Mucosa of gallbladder (tissue), 1 donor: ENCODE measurements around the gene NUP98. TPM values are rescaled to one million over a fixed set of nuclear protein-coding genes. Genes with fewer than 3 reads are reported as not detected.
"Not testable (repeated sequence)": the region's sequence is repeated elsewhere in the genome, so short reads cannot be mapped to it uniquely, and the experiment has no call there.

Experiments used
- DNase-seq: peaks from one replicate; pipeline ENCODE4 v3.0.0-alpha.2; 2020; ENCODE audit warnings: low spot score
- total RNA-seq: library from RNA; stranded (reverse); gene quantifications from one replicate; pipeline ENCODE4 v1.2.1, GENCODE V29; 2021
- donor health status: DM: no; HTN: no; CAD: no.

Gene NUP98
- total RNA-seq, 1 donor from 2014 or later, result 60.1 TPM

DNA sequence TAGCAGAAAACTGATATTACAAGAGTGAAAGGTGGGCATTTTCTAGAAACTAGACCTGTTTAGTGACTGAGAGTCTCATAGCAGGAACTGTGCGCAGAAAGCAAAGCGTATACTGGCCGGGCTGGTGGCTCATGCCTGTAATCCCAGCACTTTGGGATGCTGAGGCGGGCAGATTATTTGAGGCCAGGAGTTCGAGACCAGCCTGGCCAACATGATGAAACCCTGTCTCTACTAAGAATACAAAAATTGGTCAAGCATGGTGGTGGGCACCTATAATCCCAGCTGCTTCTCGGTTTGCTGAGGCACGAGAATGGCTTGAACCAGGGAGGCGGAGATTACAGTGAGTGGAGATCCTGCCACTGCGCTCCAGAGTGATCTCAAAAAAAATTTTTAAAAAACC, 1.8 kb upstream of the NUP98 start:
- no peak for DNase-seq

DNA sequence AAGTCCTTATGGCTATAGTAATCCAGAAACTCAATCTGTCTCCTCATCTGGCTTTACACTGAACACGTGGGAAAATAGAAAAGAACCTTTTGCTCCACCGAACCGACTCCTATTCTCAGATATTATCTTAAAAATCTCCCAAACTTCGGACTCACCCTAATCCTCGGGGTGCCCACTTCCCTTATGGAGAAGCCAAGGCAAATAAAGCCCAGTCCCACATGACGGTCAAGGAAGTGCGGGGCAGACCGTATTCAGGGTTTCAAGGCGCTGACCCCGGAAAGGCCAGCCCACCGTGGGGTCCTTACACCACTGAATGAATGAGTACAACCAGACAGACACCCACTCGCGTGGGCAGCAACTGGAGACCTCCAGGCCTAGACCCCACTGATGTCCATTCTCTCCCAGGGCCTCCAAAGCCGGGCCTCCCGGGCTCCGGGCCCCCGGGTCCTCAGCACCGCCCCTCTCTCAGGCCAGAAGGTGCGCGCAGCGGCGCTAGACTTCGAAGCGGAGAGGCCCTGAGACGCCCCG, 489 bp downstream of the NUP98 start:
- DNase-seq, result no peak

DNA sequence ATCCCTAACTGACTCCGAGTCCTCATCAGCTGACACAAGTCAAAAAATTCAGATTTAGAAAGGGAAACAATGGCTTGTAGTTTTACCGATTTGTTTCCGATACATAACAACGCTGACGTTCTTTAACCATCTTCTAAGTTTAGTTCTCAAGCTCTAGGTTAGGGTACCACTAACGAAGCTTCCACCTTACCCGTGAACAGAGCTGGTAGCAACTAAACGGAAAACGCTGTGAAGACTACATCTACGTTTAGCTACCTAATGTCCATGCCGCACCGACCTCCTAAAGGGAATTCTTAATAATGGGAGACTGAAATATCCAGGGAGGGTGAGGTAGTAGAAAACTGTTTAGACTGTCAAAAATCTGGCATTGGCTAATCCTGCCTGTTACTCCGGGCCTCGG, 1.0 kb downstream of the NUP98 start:
- no peak for DNase-seq

DNA sequence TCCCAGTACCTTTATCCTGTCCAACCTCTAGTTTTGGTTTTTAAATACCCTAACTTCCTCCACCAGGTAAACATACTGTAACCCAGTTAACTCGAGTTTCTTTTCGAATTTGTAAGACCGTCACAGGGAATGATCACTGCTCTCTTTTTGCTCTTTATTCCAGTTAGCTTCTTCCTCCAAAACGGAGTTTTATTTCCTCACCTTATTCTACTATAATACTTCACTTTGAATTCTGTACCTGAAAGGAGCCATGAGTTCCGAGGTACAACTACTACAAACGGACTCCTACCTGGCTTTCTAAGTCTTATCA, 1.4 kb downstream of the NUP98 start:
- DNase-seq, result no peak

DNA sequence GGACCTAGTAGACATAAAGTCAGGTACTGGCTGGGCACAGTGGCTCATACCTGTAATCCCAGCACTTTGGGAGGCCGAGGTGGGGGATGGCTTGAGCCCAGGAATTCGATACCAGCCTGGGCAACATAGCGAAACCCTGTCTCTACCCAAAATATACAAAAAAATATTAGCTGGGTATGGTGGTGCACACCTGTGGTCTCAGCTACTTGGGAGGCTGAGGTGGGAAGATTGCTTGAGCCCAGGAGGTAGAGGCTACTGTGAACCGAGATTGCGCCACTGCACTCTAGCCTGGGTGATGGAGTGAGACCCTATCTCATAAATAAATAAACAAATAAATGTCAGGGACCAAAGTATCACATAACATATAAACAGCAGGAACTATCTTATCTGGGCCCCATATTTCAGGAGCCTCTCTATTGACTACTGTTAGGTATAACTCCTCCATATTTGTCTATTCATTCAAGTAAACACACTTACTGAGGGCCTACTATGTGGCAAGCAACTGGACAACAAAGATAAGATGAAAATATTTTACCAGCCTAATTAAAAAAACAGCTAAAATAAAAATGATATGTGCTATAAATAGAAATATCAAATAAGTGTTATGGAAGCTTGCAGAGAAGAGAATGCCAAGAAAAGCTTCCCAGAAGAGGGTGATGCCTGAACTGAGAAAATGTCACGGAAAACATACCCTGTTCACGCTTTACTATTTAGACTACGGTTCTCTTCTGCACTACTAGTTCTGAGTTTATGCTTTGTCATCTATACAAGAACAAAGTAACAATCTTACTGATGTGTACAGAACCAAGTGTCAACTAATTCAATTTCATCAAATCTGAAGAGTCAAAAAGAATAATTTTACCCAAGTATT, 2.0 kb downstream of the NUP98 start:
- no peak for DNase-seq

DNA sequence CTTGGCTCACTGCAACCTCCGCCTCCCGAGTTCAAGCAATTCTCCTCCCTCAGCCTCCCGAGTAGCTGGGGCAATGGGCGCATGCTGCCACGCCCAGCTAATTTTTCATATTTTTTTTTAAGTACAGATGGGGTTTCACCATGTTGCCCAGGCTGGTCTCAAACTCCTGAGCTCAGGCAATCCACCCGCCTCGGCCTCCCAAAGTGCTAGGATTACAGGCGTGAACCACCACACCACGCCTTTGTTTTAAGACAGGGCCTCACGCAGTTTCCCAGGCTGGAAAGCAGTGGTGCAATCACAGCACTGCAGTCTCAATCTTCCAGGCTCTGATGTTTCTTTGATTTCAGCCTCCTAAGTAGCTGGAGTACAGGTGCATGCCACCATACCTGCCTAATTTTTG, 3.0 kb downstream of the NUP98 start:
- DNase-seq, result not testable (repeated sequence)

DNA sequence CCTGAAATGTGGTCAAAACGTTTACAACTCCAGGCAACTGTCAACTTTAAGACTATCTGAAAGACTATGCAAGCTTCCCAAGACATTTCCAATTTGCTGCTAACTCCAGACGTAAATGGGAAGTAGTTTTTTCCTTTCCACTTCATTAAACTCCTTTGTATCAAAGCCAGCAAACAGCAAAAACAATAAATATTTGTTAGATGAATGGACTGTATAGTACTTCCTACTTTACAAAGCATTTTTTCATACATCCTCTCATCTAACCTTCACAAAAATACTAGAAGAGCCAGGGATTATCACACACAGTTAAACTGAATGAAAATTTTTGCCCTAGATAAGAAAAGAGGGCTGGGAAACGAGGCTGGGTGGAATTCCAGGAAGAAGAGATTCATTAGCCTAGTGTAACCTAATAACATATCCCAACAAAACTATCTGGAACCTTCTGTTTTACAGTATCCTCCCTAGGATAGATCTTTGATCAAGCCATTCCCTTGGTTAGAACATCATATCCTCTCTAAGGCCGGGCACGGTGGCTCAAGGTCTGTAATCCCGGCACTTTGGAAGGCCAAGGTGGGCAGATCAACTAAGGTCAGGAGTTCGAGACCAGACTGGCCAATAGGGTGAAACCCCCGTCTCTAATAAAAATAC, 10.4 kb downstream of the NUP98 start:
- no peak for DNase-seq

DNA sequence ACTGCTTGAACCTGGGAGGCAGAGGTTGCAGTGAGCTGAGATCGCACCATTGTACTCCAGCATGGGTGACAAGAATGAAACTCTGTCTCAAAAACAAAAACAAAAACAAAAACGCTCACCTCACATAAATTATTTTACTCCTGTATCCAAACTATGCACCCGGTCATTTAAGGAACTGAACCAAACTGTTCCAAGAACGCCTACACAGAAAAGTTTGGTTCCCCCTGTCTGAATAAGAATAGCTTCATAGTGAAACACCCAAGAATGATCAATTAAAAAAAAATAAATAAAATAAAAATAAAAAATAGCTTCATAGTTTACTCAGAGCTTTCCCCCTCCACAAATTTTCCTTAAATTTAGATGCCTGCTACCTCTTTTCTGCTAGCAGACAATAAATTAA, 13.7 kb downstream of the NUP98 start:
- DNase-seq, result no peak

DNA sequence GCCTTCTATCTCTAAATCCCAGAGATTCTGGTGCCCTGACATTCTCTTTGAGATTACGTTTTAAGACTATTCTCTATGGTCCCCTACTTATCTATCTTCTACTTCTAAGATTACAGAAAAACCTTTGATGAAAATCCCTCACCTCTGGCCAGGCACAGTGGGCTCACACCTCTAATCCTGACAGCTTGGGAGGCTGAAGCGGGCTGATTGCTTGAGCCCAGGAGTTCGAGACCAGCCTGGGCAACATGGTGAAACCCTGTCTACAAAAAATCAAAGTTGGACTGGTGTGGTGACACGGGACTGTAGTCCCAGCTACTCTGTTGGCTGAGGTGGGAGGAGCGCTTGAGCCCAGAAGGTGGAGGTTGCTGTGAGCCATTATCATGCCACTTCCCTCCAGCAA, 14.4 kb downstream of the NUP98 start:
- no peak for DNase-seq

DNA sequence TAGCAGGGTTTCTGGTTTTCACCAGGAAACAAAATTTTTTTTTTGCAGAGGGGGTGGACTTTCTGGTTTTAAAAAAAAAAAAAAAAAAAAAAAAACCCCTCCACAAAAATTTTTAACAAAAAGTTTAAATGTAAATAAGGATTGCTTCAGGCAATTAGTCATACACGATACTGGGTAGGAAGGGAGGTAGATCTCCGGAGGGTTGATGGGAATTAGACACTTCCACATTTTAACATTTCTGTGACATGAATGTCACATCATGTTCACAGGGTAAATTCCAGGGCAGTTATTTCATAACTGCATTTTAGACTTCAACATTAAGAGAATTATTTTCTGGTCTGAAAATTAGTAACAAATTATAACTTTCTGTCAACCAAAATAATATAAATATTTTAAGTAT, 15.9 kb downstream of the NUP98 start:
- no peak for DNase-seq

DNA sequence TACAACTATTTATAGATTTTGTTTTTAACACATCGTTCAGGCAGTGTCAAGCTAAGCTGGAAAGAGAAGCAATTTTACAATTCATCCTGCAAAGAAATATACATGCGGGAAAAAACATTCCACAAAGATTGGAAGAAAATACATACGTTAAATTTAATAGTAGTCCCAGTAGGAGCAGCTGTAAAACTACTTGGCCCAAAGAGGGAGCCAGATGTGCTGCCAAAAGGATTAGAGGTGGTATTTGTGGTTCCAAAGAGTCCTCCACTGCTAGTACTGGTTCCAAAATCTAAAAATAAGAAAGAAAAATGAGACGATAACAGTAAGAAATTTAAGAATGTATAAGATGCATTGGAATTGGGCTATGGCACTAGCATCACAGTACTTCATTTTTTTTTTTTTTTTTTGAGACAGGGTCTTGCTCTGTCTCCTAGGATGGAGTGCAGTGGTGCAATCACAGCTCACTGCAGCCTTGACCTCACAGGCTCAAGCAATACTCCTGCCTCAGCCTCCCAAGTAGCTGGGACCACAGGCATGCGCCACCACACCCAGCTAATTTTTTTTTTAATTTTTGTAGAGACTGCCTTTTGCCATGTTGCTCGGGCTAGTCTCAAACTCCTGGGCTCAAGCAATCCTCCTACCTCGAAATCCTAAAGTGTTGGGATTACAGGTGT, 21.5 kb downstream of the NUP98 start:
- no peak for DNase-seq

DNA sequence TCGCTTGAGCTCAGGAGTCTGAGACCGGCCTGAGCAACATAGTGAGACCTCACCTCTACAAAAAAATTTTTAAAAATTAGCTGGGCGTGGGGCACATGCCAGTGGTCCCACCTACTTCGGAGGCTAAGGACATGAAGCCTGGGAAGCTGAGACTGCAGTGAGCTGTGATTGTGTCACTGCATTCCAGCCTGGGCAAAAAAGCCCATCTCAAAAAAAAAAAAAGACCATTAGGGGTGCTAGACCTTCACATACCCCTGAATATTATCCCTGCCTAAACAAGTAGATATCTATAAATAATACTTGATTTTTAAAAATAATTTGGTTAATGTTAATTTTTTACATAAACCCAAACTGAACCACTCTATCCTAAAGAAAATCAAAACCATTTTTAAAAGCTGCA, 24.2 kb downstream of the NUP98 start:
- no peak for DNase-seq

DNA sequence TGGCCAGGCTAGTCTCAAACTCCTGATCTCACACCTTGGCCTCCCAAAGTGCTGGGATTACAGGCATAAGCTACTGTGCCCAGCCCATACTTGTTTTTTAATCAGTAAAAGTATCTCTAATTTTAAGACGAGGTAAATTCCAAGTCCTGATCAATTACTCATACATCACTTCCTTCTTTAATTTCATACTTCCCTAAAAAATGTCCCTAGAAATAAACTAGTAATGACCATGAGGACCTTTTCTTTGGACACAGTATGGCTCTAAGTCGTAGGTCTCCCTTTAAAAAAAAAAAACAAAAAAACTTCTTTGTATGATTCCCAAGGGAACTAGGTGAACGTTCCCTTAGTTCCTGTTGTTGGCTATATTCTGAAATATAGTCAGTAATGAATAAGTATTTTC, 29.8 kb downstream of the NUP98 start:
- no peak for DNase-seq

DNA sequence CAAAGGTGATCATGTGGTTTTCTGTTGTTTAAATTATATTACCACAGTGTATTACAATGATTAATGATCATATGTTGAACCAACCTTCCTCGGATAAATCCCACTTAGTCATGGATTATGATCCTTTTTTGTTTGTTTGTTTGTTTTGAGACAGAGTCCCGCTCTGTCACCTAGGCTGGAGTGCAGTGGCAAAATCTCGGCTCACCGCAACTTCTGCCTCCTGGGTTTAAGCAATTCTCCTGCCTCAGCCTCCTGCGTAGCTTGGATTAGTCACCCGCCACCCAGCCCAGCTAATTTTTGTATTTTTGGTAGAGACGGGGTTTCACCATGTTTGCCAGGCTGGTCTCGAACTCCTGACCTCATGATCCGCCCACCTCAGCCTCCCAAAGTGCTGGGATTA, 30.5 kb downstream of the NUP98 start:
- DNase-seq, result not testable (repeated sequence)

DNA sequence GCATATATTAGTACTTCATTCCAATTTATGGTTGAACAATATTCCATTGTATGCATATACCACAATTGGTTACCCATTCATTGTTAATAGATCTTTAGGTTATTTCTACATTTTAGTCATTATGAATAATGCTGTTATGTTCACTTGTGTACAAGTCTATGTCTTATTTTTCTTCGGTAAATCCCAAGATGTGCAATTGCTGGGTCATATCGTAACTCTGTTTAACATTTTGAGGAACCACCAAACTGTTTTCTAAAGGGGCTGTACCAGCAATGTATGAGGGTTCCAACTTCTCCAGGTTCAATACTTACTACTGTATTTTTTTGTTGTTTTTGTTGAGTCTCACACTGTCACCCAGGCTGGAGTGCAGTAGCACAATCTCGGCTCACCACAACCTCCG, 33.1 kb downstream of the NUP98 start:
- DNase-seq, result no peak

DNA sequence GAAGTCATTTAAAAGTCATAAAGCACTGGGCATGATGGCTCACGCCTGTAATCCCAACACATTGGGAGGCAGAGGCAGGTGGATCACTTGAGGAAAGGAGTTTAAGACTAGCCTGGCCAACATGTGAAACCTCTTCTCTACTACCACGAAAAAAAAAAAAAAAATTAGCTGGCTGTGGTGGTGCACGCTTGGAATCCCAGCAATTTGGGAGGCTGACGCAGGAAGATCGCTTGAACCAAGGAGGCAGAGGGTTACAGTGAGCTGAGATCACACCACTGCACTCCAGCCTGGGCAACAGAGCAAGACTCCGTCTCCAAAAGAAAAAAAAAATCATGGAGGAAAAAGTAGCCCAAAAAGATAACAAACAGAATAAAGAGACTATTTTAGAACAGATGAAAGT, 42.2 kb downstream of the NUP98 start:
- no peak for DNase-seq

DNA sequence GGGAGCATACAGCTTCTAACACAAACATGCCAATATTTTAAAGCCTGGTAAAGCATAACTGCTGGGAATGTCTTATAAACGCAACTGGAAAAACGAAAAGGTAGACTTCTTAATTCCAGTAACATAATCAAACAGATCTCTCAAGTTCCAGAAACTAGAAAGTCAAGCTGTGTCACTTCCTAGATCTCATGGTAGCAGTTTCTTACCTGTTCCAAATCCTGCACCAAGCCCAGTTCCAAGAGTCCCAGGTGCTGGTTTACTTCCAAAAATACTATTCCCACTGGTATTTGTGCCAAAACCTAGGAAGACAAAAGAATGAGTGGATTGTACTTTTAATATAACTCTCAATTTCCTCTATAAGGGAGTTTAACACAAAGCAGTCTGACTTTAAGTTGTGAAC, 44.2 kb downstream of the NUP98 start:
- no peak for DNase-seq

DNA sequence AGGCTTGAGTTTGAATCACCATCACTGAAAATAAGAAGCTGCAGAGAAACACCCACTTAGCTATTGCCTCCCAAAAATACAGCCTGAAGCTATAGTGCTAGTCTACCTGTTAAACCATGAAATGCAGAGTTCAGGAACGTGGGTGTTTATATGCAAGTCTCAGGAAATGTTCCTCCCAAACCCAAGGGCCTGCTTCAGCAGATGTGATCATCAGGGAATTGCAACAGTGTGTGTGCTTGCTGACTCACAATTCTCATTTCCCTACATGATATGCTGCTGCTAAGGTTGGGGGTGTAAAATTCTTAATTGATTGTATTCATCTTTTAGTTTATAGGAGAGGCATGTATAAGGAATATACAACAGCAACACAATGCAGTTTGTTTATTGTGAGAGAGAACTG, 49.6 kb downstream of the NUP98 start:
- no peak for DNase-seq

DNA sequence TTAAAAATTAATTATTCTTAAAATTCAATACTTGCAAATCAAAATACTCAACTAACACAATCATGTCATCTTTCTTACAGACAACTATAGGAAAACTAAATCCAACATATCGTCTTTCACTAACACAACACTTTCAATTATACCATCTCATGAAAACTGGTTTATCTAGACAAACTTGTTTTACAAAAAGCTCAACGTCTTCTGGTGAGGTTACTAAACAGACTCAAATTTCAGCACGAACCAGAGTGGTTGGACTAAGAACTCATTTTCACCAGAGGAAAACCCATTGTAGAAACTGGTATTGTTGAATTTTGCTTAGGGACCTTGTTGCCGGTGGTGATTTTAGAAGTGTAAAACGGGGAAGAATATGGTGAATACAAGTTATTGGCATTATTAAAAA, 52.2 kb downstream of the NUP98 start:
- no peak for DNase-seq

DNA sequence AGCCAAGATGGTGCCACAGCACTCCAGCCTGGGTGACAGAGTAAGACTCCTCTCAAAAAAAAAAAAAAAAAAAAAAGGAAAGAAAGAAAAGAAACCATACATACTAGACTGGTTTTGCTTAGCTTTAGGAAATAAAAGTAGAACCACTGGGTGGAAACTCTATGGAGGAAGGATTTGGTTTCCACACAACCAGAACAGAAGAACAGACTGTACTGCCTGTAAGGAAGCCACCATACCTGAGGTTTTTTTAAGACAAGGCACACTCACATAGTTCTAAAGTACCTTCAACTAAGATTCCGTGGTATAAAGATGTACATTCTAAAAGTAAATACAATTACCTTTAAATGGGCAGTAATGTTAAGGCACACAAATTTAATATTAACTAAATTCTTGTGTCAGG, 58.6 kb downstream of the NUP98 start:
- DNase-seq, result no peak

DNA sequence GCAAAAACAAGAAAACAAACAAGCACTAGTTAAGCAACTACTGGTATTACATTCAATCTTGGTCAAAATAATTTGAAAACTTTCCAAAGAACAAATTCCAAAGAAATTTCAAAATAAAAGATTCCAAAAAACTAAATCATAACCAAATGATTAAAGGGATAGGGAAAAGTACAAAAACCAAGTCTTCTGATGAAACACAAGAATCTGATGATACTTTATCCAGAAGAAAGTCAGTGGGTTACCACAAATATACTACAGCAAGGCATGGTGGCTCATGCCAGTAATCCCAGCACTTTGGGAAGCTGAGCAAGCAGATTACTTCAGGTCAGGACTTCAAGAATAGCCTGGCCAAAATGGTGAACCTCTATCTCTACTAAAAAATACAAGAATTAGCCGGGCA, 59.1 kb downstream of the NUP98 start:
- no peak for DNase-seq

DNA sequence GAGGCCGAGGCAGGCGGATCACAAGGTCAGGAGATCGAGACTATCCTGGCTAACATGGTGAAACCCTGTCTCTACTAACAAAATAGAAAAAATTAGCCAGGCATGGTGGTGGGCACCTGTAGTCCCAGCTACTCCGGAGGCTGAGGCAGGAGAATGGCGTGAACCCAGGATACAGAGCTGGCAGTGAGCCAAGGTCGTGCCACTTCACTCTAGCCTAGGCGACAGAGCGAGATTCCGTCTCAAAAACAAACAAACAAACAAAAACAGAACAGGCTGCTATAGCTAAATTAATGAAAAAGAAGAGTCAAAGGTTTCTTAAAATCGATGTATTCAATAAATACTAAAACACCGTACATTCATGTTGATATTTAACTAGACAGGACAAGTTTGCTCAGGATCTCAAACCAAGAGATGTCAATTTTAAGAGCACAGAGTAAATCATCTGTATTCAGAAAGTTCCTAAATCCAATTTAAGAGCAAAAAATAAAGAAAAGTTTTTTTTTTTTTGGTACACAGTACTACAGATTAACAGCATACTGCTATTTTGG, 59.9 kb downstream of the NUP98 start:
- DNase-seq, result no peak

DNA sequence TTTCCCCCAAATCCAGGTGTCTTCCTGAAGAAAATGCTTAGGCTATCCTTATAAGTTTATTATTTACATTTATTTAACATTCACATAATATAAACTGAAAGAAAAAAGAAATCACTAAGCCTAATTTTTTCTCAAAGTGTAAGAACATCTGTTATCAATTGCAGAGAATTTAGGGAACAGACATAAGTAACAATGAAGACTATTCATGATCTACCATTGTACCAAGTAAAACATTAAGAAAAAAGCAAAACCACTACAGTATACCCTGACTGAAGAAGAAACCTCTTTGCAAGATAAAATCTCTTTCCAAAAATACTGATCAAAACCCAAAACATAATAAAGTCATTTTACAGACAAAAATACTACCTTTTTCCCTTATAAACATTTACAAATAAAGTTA, 60.5 kb downstream of the NUP98 start:
- DNase-seq, result no peak
